NCI-H82 (cell line): ENCODE data around the gene SVOPL.

ENCODE experiments used
- DNase-seq: peaks from one replicate; lab custom pipeline; 2025; lab: John Stamatoyannopoulos, UW

The SVOPL gene

GRCh38 chr7:138661069-138661635 is 40.0 kb downstream of the SVOPL start:
- DNase-seq = no peak

GRCh38 chr7:138658889-138659288 is 42.3 kb downstream of the SVOPL start:
- no peak for DNase-seq

DNA sequence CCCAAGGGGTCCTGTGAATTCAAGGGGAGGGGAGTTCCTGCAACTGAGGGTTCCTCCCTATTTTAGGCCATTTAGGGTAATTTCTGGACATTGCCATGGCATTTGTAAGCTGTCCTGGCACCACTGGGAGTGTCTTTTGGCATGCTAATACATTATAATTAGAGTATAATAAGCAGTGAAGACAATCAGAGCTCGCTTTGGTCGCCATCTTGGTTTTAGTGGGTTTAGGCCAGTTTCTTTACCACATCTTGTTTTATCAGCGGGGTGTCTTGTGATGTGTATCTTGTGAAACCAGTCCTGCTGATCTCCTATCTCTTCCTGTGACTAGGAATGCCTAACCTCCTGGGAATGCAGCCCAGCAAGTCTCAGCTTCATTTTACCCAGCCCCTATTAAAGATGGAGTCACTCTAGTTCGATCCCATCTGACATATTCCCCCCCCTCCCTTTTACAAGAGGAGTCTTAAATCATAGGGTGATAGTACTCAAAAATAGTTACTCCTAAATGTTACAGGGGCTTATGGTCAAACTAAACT is 43.2 kb downstream of the SVOPL start:
- no peak for DNase-seq

DNA sequence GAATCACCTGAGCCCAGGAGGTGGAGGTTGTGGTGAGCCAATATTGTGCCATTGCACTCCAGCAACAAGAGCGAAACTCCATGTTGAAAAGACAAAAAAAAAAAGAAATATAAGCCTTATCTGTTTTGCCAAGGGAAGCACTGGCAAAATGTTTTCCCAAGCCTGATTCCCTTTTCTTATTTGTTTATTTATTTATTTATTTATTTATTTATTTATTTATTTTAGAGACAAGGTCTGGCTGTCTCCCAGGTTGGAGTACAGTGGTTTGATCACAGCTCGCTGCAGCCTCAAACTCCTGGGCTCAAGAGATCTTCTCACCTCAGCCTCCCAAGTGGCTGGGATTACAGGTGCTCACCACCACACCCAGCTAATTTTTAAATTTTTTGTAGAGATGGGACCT is 44.2 kb downstream of the SVOPL start:
- no peak for DNase-seq

- no peak for DNase-seq
These were observed 46.5 kb downstream of the SVOPL start for GRCh38 chr7:138654616-138655015.

GRCh38 chr7:138649506-138649905 is 51.7 kb downstream of the SVOPL start:
- no peak for DNase-seq

GRCh38 chr7:138645284-138645683 is 55.9 kb downstream of the SVOPL start:
- DNase-seq = peak; percentile 24

GRCh38 chr7:138632826-138633602 is 68.1 kb downstream of the SVOPL start:
- no peak for DNase-seq

DNA sequence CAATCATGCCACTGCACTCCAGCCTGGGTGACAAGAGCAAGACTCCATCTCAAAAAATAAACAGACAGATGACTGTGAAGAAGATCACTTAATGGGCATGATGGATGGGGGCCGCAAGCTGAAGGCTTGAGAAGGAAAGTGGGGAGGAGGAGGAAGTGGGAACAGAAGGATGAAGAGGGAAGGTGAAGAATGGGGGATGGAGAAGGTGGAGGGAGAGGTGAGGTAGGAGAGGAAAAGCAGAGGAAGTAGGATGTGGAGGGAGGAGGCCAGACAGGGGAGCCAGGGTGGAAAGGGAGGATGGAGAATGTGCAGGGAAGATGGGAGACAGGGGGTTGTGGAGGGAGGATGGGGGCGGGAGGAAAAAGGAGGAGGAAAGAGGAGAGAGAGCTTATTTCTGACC is 68.8 kb downstream of the SVOPL start:
- no peak for DNase-seq

DNA sequence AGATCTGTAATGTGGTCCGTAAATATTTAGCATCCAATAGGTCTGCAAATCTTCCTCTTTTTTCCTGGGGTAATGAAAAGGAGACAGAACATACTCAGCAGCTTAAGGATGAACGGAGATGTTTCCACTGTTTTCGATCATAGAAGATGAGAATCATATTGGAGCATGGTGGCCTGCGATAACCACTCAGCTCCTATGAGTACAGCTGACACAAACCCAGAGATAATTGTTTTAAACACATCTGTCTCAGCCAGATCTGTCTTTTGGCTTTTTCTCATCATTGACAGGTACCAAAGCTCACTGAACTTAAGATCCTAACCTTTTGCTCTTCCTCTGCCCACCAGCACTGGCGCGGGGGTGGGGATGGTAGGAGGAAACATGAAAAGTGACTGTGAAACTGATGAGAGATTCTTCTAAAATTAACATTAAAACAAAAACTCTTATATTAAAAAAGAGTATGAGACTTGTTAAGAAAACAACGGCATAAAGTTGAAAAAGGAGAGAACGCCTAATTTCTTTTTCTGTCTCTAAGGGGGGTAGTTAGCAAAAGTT is 71.0 kb downstream of the SVOPL start:
- DNase-seq = no peak

GRCh38 chr7:138627361-138627760 is 73.8 kb downstream of the SVOPL start:
- DNase-seq = no peak

- no peak for DNase-seq
These were observed 74.3 kb downstream of the SVOPL start for GRCh38 chr7:138626846-138627245.

DNA sequence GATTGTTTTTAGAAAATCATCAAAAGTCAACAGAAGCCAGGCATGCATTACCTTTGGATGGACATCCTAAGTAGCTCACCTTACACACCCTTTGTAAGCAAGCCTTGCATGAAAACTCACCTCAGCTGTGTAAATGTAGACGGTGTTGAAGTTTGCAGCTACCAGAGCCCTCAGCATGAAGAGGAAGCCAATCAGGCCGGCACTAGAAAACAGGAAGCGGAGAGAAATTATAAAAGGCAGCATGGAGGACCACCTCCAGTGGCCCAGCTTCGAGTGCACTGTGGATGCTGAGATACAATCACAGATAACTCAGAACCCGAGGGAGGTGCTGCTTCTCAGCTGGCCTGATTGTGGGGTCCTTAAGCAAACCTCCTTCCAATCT is 75.3 kb downstream of the SVOPL start:
- no peak for DNase-seq

- no peak for DNase-seq
These were observed 75.9 kb downstream of the SVOPL start for GRCh38 chr7:138625084-138625848.

GRCh38 chr7:138622841-138623240 is 78.3 kb downstream of the SVOPL start:
- no peak for DNase-seq

DNA sequence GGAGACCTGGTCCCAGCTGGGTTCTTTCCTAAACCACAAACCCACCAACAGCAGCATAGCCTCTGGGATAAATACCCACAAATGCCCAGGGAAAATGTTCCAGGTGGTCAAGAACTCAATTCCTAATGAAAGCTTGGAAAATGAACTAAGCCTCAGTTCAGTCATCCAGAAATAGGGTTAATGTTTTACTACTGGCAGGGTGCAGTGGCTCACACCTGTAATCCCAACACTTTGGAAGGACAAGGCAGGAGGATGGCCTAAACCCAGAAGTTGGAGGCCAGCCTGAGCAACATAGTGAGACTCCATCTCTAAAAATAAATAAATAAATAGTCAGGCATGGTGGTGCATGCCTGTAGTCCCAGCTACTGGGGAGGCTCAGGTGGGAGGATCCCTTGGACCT is 82.2 kb downstream of the SVOPL start:
- no peak for DNase-seq

GRCh38 chr7:138618506-138618905 is 82.7 kb downstream of the SVOPL start:
- DNase-seq = no peak

GRCh38 chr7:138616085-138616484 is 85.1 kb downstream of the SVOPL start:
- no peak for DNase-seq

- no peak for DNase-seq
These were observed 87.5 kb downstream of the SVOPL start for GRCh38 chr7:138613630-138614029.

DNA sequence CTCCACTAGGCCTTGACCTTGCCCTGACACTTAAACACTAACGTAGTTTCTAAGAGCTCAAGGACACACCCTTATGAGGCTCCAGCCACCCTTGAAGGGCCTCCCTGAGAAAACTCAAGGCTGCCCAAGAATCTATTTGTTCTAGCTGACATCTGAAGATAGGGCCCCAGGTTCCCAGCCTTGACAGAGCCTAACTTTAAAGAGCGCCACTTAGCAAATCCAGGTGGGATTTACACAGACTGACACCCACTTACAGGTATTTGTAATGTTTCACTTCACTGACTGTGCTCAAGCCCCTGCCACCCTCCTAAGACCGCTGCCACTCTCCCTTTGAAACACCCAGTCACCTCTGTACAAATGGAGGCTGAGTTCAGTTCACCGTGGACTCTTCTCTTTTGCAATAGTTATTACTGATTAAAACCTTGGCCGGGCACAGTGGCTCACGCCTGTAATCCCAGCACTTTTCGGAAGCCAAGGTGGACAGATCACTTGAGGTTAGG is 90.4 kb downstream of the SVOPL start:
- DNase-seq = no peak

DNA sequence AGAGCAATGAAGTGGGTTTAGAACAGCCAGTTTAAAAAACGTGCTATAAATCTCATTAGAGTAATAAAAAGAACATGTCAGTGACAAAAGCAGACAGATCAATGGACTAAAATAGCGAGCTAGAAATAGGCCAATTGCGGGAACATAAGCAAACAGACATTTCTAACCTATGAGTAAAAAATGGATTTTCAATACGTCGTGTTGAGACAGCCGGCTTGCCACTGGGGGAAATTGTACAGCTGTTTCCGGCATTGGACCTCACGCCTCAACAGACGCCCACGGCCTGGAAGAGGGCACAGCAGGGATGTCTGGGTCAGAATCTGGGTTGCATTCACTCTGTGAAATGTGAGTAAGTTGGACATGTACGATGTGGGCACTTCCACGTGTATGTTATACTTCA is 92.9 kb downstream of the SVOPL start:
- DNase-seq = peak; percentile 31
